Smooth muscle cell (in vitro differentiated cells): ENCODE results near the gene ZFHX3. TPM values are rescaled to one million over a fixed set of nuclear protein-coding genes. Genes with fewer than 3 reads are reported as not detected.

Experiments
- DNase-seq: peaks from one replicate; lab custom pipeline; 2025; ENCODE audit not compliant: unreplicated experiment; lab: John Stamatoyannopoulos, UW
- H2AFZ ChIP-seq: fragments of 200-600 bp; sonication (generic); 2 replicates; pipeline ENCODE4 v1.6.0; 2016; ENCODE audit warnings: antibody characterized with exemption, low read depth, mild to moderate bottlenecking
- H3F3A ChIP-seq: fragments of 200-600 bp; sonication (generic); 2 replicates; pipeline ENCODE4 v1.6.0; 2017; ENCODE audit warnings: antibody characterized with exemption, low read depth
- H3K27ac ChIP-seq: fragments of 200-600 bp; sonication (generic); 2 replicates; pipeline ENCODE4 v1.5.1; 2016; ENCODE audit warnings: low read depth, mild to moderate bottlenecking
- H3K27me3 ChIP-seq: fragments of 200-600 bp; sonication (generic); 2 replicates; pipeline ENCODE4 v1.6.1; 2016; ENCODE audit warnings: low read depth, mild to moderate bottlenecking
- H3K36me3 ChIP-seq: fragments of 200-600 bp; sonication (generic); 2 replicates; pipeline ENCODE4 v1.5.1; 2016; ENCODE audit warnings: low read depth
- H3K4me1 ChIP-seq: fragments of 200-600 bp; sonication (generic); 2 replicates; pipeline ENCODE4 v1.5.1; 2016; ENCODE audit warnings: low read depth
- H3K4me2 ChIP-seq: fragments of 200-600 bp; sonication (generic); 2 replicates; pipeline ENCODE4 v1.6.0; 2016; ENCODE audit warnings: mild to moderate bottlenecking
- H3K4me3 ChIP-seq: fragments of 200-600 bp; sonication (generic); 2 replicates; pipeline ENCODE4 v1.5.1; 2016; ENCODE audit warnings: mild to moderate bottlenecking
- H3K79me2 ChIP-seq: fragments of 200-600 bp; sonication (generic); 2 replicates; pipeline ENCODE4 v1.6.0; 2016; ENCODE audit warnings: low read depth, mild to moderate bottlenecking
- H3K9ac ChIP-seq: fragments of 200-600 bp; sonication (generic); 2 replicates; pipeline ENCODE4 v1.6.0; 2016; ENCODE audit warnings: low read depth
- H3K9me3 ChIP-seq: fragments of 200-600 bp; sonication (generic); replicated peaks from 2 replicates; pipeline ENCODE4 v1.5.1; 2016; ENCODE audit warnings: low read depth
- H4K20me1 ChIP-seq: fragments of 200-600 bp; sonication (generic); 2 replicates; pipeline ENCODE4 v1.6.0; 2016; ENCODE audit warnings: low read depth
- CTCF ChIP-seq: fragments of 200-600 bp; sonication (generic); IDR thresholded peaks from 2 replicates; pipeline ENCODE4 v1.5.1; 2017; ENCODE audit warnings: borderline replicate concordance, mild to moderate bottlenecking, antibody characterized with exemption; ENCODE audit not compliant: insufficient read depth, poor library complexity, severe bottlenecking
- WGBS: methylation state at CpG from one replicate; pipeline ENCODE4 v1.1.7; 2016; ENCODE audit warnings: low lambda C conversion rate; 5-methylcytosine and 5-hydroxymethylcytosine counted together
- polyA plus RNA-seq: library from polyadenylated mRNA; unstranded; fragments of >200 nt; fragmentation: Nextera tagmentation; extraction: Ambion mirVana; gene quantifications from 2 replicates; pipeline ENCODE4 v1.2.1, GENCODE V29; 2016
- total RNA-seq: library from RNA; depleted of rRNA; stranded (reverse); fragments of >200 nt; gene quantifications from 2 replicates; pipeline ENCODE4 v1.2.3, GENCODE V29; 2014

ZFHX3 gene
- total and polyA plus RNA-seq, 2 experiments from 2014 or later: 3.1 to 9.8 TPM

GRCh38 chr16:72890587-72890986, 157.3 kb downstream of the ZFHX3 start:
- 96% methylated on average over 3 of the region's 3 CpGs for WGBS
- no peaks in the 10 kb centered on the region for H3K27me3 ChIP-seq

DNA sequence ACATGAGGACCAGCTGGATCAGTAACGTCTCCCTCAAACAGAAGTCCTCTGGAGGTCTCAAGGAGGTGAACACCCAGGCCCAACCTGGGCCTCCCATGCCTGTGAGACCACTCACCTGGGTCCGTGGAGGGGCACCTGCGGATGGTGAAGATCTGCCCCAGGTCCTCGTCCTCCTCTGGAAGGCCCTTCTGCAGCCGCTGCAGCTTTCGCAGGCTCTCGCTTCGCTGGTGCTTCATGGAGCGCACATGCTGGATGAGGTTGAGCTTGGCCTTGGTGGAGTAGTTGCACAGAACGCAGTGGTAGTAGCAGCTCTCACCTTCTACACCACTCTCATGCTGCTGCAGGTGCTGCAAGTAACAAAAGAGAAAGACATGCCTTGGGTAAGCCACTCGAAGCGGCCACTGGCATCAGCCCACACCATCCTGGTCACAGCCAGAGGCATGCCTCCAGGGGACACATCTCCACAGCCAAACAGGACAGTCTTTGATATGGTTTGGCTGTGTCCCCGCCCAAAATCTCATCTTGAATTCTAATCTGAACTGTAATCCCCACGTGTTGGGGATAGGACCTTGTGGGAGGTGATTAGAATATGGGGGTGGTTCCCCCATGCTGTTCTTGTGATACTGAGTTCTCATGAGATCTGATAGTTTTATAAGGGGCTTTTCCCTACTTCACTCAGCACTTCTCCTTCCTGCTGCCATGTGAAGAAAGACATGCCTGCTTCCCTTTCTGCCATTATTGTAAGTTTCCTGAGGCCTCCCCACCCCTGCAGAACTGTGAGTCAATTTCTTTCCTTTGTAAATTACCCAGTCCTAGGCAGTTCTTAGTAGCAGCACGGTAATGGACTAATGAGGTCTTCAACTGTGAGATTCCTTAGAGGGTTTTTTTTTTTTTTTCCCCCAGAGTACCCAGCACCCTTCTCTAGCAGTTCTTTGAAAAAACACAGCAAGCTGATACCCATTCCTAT, 158.0 kb downstream of the ZFHX3 start:
- no peaks in the 10 kb centered on the region for H3F3A ChIP-seq
- H3K27me3 ChIP-seq: no peaks in the 10 kb centered on the region
- H3K27ac ChIP-seq: no peak overlapping the region
- H2AFZ ChIP-seq: no peak overlapping the region
- peaks cover 18% of the 10 kb centered on the region for H4K20me1 ChIP-seq
- H3K36me3 ChIP-seq: peaks cover 3% of the 10 kb centered on the region
- 91% methylated on average over 15 of the region's 15 CpGs for WGBS
- H3K4me2 ChIP-seq: no peak overlapping the region
- no peak overlapping the region for H3K4me3 ChIP-seq
- H3K4me1 ChIP-seq: peaks cover 9% of the 10 kb centered on the region
- H3K9ac ChIP-seq: no peak overlapping the region
- TF ChIP-seq CTCF: no peak
- no peaks in the 10 kb centered on the region for H3K9me3 ChIP-seq
- H3K79me2 ChIP-seq: peaks cover 4% of the 10 kb centered on the region
- DNase-seq: no peak

More at GRCh38 chr16:72890587-72890986, 157.3 kb downstream of the ZFHX3 start:
- H3K9ac ChIP-seq: no peak overlapping the region
- no peaks in the 10 kb centered on the region for H3F3A ChIP-seq
- H3K79me2 ChIP-seq: peaks cover 8% of the 10 kb centered on the region
- peaks cover 3% of the 10 kb centered on the region for H3K36me3 ChIP-seq
- no peak for DNase-seq
- peaks cover 18% of the 10 kb centered on the region for H4K20me1 ChIP-seq
- H3K4me2 ChIP-seq: no peak overlapping the region
- no peak for TF ChIP-seq CTCF
- peaks cover 9% of the 10 kb centered on the region for H3K4me1 ChIP-seq
- no peak overlapping the region for H2AFZ ChIP-seq
- no peaks in the 10 kb centered on the region for H3K9me3 ChIP-seq
- H3K27ac ChIP-seq: no peak overlapping the region
- H3K4me3 ChIP-seq: no peak overlapping the region

DNA sequence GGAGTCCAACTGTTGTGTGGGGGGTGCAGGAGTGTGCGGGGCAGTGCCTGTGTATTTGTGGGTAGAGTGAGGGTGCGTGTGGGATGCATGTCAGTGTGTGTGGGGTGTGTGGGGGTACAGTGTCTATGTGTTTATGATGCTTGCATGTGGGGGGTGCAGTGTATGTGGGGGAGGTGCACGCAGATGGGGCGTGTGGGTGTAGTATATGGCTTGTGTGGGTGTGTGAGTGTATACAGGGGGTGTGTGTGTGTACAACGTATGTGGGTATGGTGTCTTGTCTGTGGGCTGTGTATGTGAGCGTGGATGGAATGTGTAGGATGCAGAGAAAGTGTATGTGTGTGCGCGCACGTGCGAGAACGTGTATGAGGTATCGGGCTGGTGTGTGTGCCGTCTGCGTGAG, 160.4 kb downstream of the ZFHX3 start:
- no peak for DNase-seq
- WGBS: 91% methylated on average over 13 of the region's 14 CpGs

More for the DNA sequence above, 160.4 kb downstream of the ZFHX3 start:
- no peak for TF ChIP-seq CTCF
- Histone ChIP-seq H3K9ac (no peak overlapping the region), H4K20me1 (peaks cover 26% of the 10 kb centered on the region), H3K9me3 (no peaks in the 10 kb centered on the region), H3K4me2 (no peak overlapping the region), H3K79me2 (no peaks in the 10 kb centered on the region), H3F3A (no peaks in the 10 kb centered on the region), H3K27me3 (no peaks in the 10 kb centered on the region), H3K4me3 (no peak overlapping the region), H3K27ac (no peak overlapping the region), H3K36me3 (peaks cover 3% of the 10 kb centered on the region), H2AFZ (no peak overlapping the region), H3K4me1 (peaks cover 10% of the 10 kb centered on the region)
